Kidney (tissue), 14 donors: Measurements from ENCODE around the gene WNT2. TPM values are rescaled to one million over a fixed set of nuclear protein-coding genes. Genes with fewer than 3 reads are reported as not detected.

Experiments
- DNase-seq, 5 donors: peaks; one replicate each; pipeline ENCODE4 v3.0.0-alpha.2; 2013 to 2020
- FAIRE-seq: peaks from 2 replicates; lab custom pipeline; 2012; peaks lifted over from hg19 to GRCh38; lab: Jason Lieb, UNC
- H3K27ac ChIP-seq, 2 donors: one replicate each; pipeline ENCODE4 v1.7.0; 2013; ENCODE audit warnings: low read depth in 2 of 2, low read length in 2 of 2, inconsistent platforms in 1 of 2
- H3K27me3 ChIP-seq: one replicate; pipeline ENCODE4 v1.7.1; 2013; ENCODE audit warnings: low read length, inconsistent platforms; ENCODE audit not compliant: control insufficient read depth, insufficient read depth
- H3K36me3 ChIP-seq, 3 donors: one replicate each; pipeline versions ENCODE4 v1.7.0 to v1.7.1; 2013; ENCODE audit warnings: low read length in 3 of 3, control low read depth in 1 of 3, inconsistent platforms in 1 of 3; ENCODE audit not compliant: insufficient read depth in 3 of 3, control insufficient read depth in 2 of 3
- H3K4me1 ChIP-seq, 3 donors: one replicate each; pipeline versions ENCODE4 v1.7.0 to v1.7.1; 2013; ENCODE audit warnings: low read length in 3 of 3, inconsistent platforms in 1 of 3, low read depth in 1 of 3; ENCODE audit not compliant: control insufficient read depth in 2 of 3, insufficient read depth in 2 of 3
- H3K4me3 ChIP-seq, 3 donors: one replicate each; pipeline versions ENCODE4 v1.7.0 to v1.8.1; 2013; ENCODE audit warnings: low read length in 3 of 3, control low read depth in 1 of 3, inconsistent platforms in 1 of 3
- H3K9ac ChIP-seq, 3 donors: one replicate each; pipeline versions ENCODE4 v1.7.0 to v1.7.1; 2013; ENCODE audit warnings: low read length in 3 of 3, control low read depth in 1 of 3, inconsistent platforms in 1 of 3
- H3K9me3 ChIP-seq, 3 donors: one replicate each; pipeline versions ENCODE4 v1.7.0 to v1.7.1; 2013; ENCODE audit warnings: low read length in 3 of 3, control low read depth in 1 of 3, inconsistent platforms in 1 of 3; ENCODE audit not compliant: control insufficient read depth in 2 of 3, insufficient read depth in 1 of 3
- CTCF ChIP-seq: IDR thresholded peaks from 3 replicates; pipeline ENCODE4 v1.5.1; 2012; ENCODE audit warnings: mild to moderate bottlenecking, moderate library complexity, borderline replicate concordance; ENCODE audit not compliant: insufficient read depth; ENCODE audit errors: extremely low read depth
- intact Hi-C: fragments of 100-400 bp; cut with DNase I; formaldehyde crosslinking; loops from one replicate; pipeline ENCODE4 v1.11.1; 2022
- polyA plus RNA-seq: library from polyadenylated mRNA; stranded (reverse); fragments of 350-450 nt; fragmentation: Illumina TruSeq; extraction: RNeasy Lipid Tissue Mini Kit (QIAGEN cat#74804); gene quantifications from one replicate; pipeline ENCODE4 v1.2.3, GENCODE V29; 2014; ENCODE audit warnings: low read depth, low replicate concordance; ENCODE audit not compliant: insufficient read depth
- total RNA-seq: library from RNA; stranded (reverse); fragmentation: NEBNext Ultra II Directional; extraction: Animal tissue kit (Norgen Biotek cat#: 25700); gene quantifications from one replicate; pipeline ENCODE4 v1.2.1, GENCODE V29; 2021
- donor health status: control.
- donor health status: control.
- donor health status: control.
- donor health status: control.
- donor health status: control.
- donor health status: DM: yes; HTN: yes; CAD: no.
- donor health status: Normal renal cell carcinoma (clear cell type).

WNT2 gene
- total and polyA plus RNA-seq, 2 donors from 2014 or later: 0.49 to 0.57 TPM

DNA sequence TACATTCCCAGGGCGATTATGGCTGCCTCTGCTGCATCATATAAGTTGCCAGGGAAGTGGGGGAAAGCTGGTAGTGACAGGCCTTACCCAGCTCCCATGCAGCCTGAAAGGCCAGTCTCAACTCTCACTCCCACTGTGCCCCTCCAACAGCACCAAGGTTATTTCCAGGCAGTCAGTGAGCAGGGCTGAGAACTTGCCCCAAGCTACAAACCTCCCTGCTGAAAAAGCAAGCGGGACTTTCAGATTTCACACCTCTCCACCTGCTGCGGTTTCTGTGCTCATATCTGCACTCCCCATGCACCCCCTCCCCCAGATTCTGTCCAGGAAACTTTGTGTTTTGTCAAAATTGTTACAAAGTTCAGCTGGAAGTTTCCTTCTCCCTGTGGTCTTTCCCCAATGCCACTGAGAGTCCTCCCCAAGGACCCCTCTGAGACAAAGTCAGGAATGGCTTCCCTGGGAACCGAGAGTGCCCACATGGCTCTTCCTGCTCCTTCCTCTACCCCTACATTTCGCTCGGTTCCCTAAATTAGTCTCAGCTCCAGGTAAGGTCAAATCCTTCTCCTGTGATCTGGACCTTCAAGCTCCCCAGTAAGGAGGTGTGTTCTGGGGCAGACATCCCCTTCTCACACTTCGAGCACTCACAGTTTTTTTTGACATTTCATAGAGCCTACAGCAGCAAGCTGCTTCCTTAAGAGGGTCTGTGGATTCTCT lies 25.3 kb upstream of the WNT2 start:
- no peak for TF ChIP-seq CTCF
- DNase-seq (no peak), FAIRE-seq (no peak)

GRCh38 chr7:117347480-117347879 lies 24.6 kb upstream of the WNT2 start:
- Histone ChIP-seq H3K4me1 (no peaks in the 10 kb centered on the region), H3K9me3 (no peaks in the 10 kb centered on the region), H3K4me3 (no peak overlapping the region), H3K27ac (no peak overlapping the region), H3K27me3 (no peaks in the 10 kb centered on the region), H3K36me3 (no peaks in the 10 kb centered on the region), H3K9ac (no peak overlapping the region)
- DNase-seq: peak in 1 of 5 donors; percentile 4
- FAIRE-seq: no peak
- intact Hi-C loops: no loop called here
- TF ChIP-seq CTCF: no peak

More for the DNA sequence above, 25.3 kb upstream of the WNT2 start:
- Histone ChIP-seq H3K27me3 (no peaks in the 10 kb centered on the region), H3K4me3 (no peak overlapping the region), H3K4me1 (no peaks in the 10 kb centered on the region), H3K27ac (no peak overlapping the region), H3K9ac (no peak overlapping the region), H3K36me3 (no peaks in the 10 kb centered on the region), H3K9me3 (no peaks in the 10 kb centered on the region)
- intact Hi-C loops: no loop called here

DNA sequence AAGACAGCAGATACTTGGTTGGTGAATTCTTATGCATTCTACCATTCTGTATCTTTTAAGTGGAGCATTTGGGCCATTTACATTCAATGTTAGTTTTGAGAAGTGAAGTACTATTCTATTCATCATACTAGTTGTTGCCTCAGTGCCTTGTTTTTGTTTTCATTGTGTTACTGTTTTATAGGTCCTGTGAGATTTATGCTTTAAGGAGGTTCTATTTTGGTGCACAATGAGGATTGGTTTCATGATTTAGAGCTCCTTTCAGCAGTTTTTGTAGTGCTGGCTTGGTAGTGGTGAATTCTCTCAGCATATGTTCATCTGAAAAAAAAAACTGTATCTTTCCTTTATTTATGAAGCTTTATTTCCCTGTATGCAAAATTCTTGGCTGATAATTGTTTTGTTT lies 23.3 kb upstream of the WNT2 start:
- intact Hi-C loops: no loop called here
- no peaks in the 10 kb centered on the region for H3K9me3 ChIP-seq
- TF ChIP-seq CTCF: no peak
- H3K4me1 ChIP-seq: no peaks in the 10 kb centered on the region
- no peak overlapping the region for H3K27ac ChIP-seq
- no peaks in the 10 kb centered on the region for H3K27me3 ChIP-seq
- H3K4me3 ChIP-seq: no peak overlapping the region
- H3K9ac ChIP-seq: no peak overlapping the region
- DNase-seq (peak in 2 of 5 donors; percentile 32 to 50), FAIRE-seq (no peak)
- no peaks in the 10 kb centered on the region for H3K36me3 ChIP-seq

DNA sequence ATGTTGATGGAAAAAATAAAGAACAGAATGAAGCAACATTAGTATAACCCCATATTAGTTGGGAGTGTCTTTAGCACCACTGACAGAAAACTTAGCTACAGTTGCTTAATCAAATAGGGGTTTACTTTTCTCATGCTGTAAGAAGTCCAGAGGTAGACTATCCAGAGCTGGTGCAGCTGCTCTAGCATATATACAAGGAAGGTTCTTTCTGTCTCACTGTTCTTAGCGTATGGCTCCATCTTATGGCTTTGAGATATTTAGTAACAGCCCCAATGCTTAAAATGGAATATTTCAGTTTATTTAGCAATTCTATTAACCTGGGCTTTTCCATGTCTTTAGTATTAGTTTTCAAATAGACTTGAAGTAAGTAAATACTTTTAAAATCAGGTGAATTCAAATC lies 15.2 kb upstream of the WNT2 start:
- no peak overlapping the region for H3K27ac ChIP-seq
- H3K4me3 ChIP-seq: no peak overlapping the region
- no peaks in the 10 kb centered on the region for H3K36me3 ChIP-seq
- no peaks in the 10 kb centered on the region for H3K9me3 ChIP-seq
- intact Hi-C loops: no loop called here
- no peaks in the 10 kb centered on the region for H3K27me3 ChIP-seq
- H3K9ac ChIP-seq: no peak overlapping the region
- H3K4me1 ChIP-seq: no peaks in the 10 kb centered on the region
- no peak for TF ChIP-seq CTCF
- FAIRE-seq (no peak), DNase-seq (no peak)
